ENCODE results near the gene IKBKG.
"Not testable (repeated sequence)": the region's sequence is repeated elsewhere in the genome, so short reads cannot be mapped to it uniquely, and the experiment has no call there.

Gene IKBKG

GRCh38 chrX:154546354-154547244 lies 821 bp upstream of the IKBKG start, which contains the start of gene G6PD:
Gene G6PD, minus strand, starts transcription at chrX:154546846. Its CDS starts 691 bp downstream, at chrX:154546155.
- DNase-seq, result peak; percentile 63
- in situ Hi-C loops (cut with HindIII; ENCODE audit: low pct_ligation_motif_present, low pct_unique_long_range_greater_than_20kb, low sequenced_read_pairs), result no loop called here

- in situ Hi-C loops (cut with HindIII; ENCODE audit: low pct_ligation_motif_present, low pct_unique_long_range_greater_than_20kb, low sequenced_read_pairs), result no loop called here
- DNase-seq, result no peak
Measured at GRCh38 chrX:154548028-154548316, 552 bp downstream of the IKBKG start.

- in situ Hi-C loops (cut with HindIII; ENCODE audit: low pct_ligation_motif_present, low pct_unique_long_range_greater_than_20kb, low sequenced_read_pairs), result no loop called here
Measured at GRCh38 chrX:154549766-154550165, 2.3 kb downstream of the IKBKG start.

GRCh38 chrX:154552112-154552806 lies 4.8 kb downstream of the IKBKG start:
- DNase-seq; in situ Hi-C loops (cut with HindIII; ENCODE audit: low pct_ligation_motif_present, low pct_unique_long_range_greater_than_20kb, low sequenced_read_pairs): not testable (repeated sequence)

More at GRCh38 chrX:154549766-154550165, 2.3 kb downstream of the IKBKG start:
- DNase-seq, result no peak

- in situ Hi-C loops (cut with HindIII; ENCODE audit: low pct_ligation_motif_present, low pct_unique_long_range_greater_than_20kb, low sequenced_read_pairs); DNase-seq: not testable (repeated sequence)
Measured at GRCh38 chrX:154558060-154558690, 10.8 kb downstream of the IKBKG start.

GRCh38 chrX:154558896-154559295 lies 11.5 kb downstream of the IKBKG start:
- in situ Hi-C loops (cut with HindIII; ENCODE audit: low pct_ligation_motif_present, low pct_unique_long_range_greater_than_20kb, low sequenced_read_pairs); DNase-seq: not testable (repeated sequence)

GRCh38 chrX:154560326-154560725 lies 12.9 kb downstream of the IKBKG start:
- DNase-seq; in situ Hi-C loops (cut with HindIII; ENCODE audit: low pct_ligation_motif_present, low pct_unique_long_range_greater_than_20kb, low sequenced_read_pairs): not testable (repeated sequence)

GRCh38 chrX:154562295-154562694 lies 14.9 kb downstream of the IKBKG start:
- DNase-seq; in situ Hi-C loops (cut with HindIII; ENCODE audit: low pct_ligation_motif_present, low pct_unique_long_range_greater_than_20kb, low sequenced_read_pairs): not testable (repeated sequence)

- DNase-seq; in situ Hi-C loops (cut with HindIII; ENCODE audit: low pct_ligation_motif_present, low pct_unique_long_range_greater_than_20kb, low sequenced_read_pairs): not testable (repeated sequence)
Measured at GRCh38 chrX:154570361-154570760, 22.9 kb downstream of the IKBKG start.

GRCh38 chrX:154573061-154573460 lies 25.6 kb downstream of the IKBKG start:
- in situ Hi-C loops (cut with HindIII; ENCODE audit: low pct_ligation_motif_present, low pct_unique_long_range_greater_than_20kb, low sequenced_read_pairs); DNase-seq: not testable (repeated sequence)

- in situ Hi-C loops (cut with HindIII; ENCODE audit: low pct_ligation_motif_present, low pct_unique_long_range_greater_than_20kb, low sequenced_read_pairs); DNase-seq: not testable (repeated sequence)
Measured at GRCh38 chrX:154575076-154575475, 27.7 kb downstream of the IKBKG start.

GRCh38 chrX:154582994-154583393 lies 35.6 kb downstream of the IKBKG start:
- DNase-seq; in situ Hi-C loops (cut with HindIII; ENCODE audit: low pct_ligation_motif_present, low pct_unique_long_range_greater_than_20kb, low sequenced_read_pairs): not testable (repeated sequence)

GRCh38 chrX:154584585-154585183 lies 37.3 kb downstream of the IKBKG start, which contains the start of gene CTAG1A:
Gene CTAG1A, plus strand, starts transcription at chrX:154585133. Its CDS starts 74 bp downstream, at chrX:154585207.
- in situ Hi-C loops (cut with HindIII; ENCODE audit: low pct_ligation_motif_present, low pct_unique_long_range_greater_than_20kb, low sequenced_read_pairs), result not testable (repeated sequence)

GRCh38 chrX:154590415-154590814 lies 43.0 kb downstream of the IKBKG start:
- in situ Hi-C loops (cut with HindIII; ENCODE audit: low pct_ligation_motif_present, low pct_unique_long_range_greater_than_20kb, low sequenced_read_pairs); DNase-seq: not testable (repeated sequence)

More at GRCh38 chrX:154584585-154585183, 37.3 kb downstream of the IKBKG start, which contains the start of gene CTAG1A:
- DNase-seq, result not testable (repeated sequence)

GRCh38 chrX:154592505-154592904 lies 45.1 kb downstream of the IKBKG start:
- in situ Hi-C loops (cut with HindIII; ENCODE audit: low pct_ligation_motif_present, low pct_unique_long_range_greater_than_20kb, low sequenced_read_pairs), result no loop called here
- no peak for DNase-seq

- in situ Hi-C loops (cut with HindIII; ENCODE audit: low pct_ligation_motif_present, low pct_unique_long_range_greater_than_20kb, low sequenced_read_pairs), result no loop called here
- no peak for DNase-seq
Measured at GRCh38 chrX:154593201-154593600, 45.8 kb downstream of the IKBKG start.

- DNase-seq, result no peak
- in situ Hi-C loops (cut with HindIII; ENCODE audit: low pct_ligation_motif_present, low pct_unique_long_range_greater_than_20kb, low sequenced_read_pairs), result no loop called here
Measured at GRCh38 chrX:154594491-154594890, 47.1 kb downstream of the IKBKG start.

- in situ Hi-C loops (cut with HindIII; ENCODE audit: low pct_ligation_motif_present, low pct_unique_long_range_greater_than_20kb, low sequenced_read_pairs), result no loop called here
Measured at GRCh38 chrX:154595559-154596249, 48.3 kb downstream of the IKBKG start.

More at GRCh38 chrX:154595559-154596249, 48.3 kb downstream of the IKBKG start:
- no peak for DNase-seq
